Measurements from ENCODE around the gene MEIOB. TPM values are rescaled to one million over a fixed set of nuclear protein-coding genes. Genes with fewer than 3 reads are reported as not detected.
"Not testable (repeated sequence)": the region's sequence is repeated elsewhere in the genome, so short reads cannot be mapped to it uniquely, and the experiment has no call there.

Gene MEIOB
- total RNA-seq, 1 donor from 2014 or later, result not detected

GRCh38 chr16:1809281-1809801, 62.6 kb downstream of the MEIOB start:
- no peak for DNase-seq

DNA sequence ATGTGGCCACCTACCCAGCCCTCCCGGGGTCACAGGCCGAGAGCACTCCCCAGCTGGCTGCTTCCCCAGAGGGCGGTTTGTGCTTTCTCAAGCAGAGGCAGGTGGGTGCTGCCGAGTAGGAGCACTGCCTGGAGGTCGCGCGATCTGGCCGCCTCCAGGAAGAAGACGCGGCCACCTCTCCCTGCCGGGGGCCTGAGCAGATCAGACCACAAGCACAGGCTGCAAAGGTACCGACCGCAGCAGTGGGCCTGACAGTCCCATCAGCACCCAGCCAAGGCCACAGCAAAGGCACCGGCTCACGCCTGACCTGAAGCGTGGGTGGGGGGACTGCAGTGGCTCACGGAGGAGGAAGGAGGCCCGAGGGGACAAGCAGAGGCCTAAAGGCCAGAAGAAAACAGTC, 63.3 kb downstream of the MEIOB start:
- DNase-seq, result no peak

- no peak for DNase-seq
These were observed 64.3 kb downstream of the MEIOB start for GRCh38 chr16:1807626-1808025.

DNA sequence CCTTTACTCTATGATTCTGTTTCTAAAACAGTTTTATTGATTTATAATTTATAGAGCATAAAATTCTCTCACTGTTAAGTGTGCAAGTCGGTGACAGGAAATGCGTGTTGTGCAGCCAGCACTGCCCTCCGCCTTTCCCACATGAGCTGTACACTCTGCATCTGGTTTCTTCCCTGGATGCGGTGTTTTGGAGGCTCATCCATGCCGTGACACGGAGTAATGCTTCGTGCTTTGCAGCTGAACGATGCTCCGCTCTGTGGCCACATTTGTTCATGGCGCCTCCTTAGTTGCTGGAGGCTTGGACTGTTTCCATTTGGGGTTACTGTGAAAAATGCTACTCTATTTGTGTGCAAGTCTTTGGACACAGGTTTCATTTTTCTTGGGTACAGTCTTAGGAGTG, 71.3 kb downstream of the MEIOB start:
- DNase-seq, result no peak

DNA sequence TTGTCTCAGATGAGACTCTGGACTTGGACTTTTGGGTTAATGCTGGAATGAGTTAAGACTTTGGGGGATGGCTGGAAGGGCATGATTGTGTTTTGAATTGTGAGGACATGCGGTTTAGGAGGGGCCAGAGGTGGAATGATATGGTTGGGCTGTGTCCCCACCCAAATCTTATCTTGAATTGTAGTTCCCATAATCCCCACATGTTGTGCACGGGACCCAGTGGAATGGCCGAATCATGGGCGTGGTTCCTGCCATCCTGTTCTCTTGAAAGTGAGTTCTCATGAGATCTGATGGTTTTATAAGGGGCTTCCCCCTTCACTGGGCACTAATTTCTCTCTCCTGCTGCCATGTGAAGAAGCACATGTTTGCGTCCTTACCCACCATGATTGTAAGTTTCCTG, 72.7 kb downstream of the MEIOB start:
- not testable (repeated sequence) for DNase-seq

- DNase-seq, result no peak
These were observed 76.9 kb downstream of the MEIOB start for GRCh38 chr16:1794908-1795666.

DNA sequence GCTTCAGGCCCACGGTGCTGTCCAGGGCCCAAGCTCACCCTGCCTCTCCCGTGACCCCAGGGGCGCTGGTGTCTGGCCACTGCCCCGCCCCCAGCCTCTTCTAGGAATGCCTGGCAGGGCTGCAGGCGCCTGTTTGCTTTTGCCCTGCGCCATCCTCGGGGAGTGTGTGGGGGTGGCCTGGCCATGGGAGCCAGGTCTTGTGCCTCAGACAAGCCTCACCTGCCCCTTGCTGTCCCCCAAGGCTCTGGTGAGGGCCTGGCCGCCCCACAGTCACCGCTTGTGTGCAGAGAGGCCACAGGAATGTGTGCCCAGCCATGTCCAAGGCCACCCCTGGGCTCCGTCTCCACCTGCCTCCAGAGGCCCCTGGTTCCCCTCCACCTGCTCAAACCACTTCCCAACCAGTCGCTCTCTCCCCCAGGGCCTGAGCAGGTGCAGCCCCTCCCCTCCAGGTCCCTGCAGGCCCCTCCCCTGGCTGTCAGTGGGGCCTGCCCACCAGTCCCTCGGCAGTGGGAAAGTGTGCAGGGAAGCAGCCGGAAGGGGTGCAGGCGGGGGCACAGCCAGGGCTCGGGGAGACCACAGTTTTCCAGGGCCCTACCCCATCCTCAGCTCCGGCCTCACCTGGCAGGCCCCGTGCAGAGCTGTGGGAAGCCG, 77.6 kb downstream of the MEIOB start:
- no peak for DNase-seq

GRCh38 chr16:1793578-1794220, 78.3 kb downstream of the MEIOB start, which contains the start of gene IGFALS:
IGFALS (minus strand) TSS chr16:1793705; CDS start chr16:1793652, 53 bp downstream.
- no peak for DNase-seq

DNA sequence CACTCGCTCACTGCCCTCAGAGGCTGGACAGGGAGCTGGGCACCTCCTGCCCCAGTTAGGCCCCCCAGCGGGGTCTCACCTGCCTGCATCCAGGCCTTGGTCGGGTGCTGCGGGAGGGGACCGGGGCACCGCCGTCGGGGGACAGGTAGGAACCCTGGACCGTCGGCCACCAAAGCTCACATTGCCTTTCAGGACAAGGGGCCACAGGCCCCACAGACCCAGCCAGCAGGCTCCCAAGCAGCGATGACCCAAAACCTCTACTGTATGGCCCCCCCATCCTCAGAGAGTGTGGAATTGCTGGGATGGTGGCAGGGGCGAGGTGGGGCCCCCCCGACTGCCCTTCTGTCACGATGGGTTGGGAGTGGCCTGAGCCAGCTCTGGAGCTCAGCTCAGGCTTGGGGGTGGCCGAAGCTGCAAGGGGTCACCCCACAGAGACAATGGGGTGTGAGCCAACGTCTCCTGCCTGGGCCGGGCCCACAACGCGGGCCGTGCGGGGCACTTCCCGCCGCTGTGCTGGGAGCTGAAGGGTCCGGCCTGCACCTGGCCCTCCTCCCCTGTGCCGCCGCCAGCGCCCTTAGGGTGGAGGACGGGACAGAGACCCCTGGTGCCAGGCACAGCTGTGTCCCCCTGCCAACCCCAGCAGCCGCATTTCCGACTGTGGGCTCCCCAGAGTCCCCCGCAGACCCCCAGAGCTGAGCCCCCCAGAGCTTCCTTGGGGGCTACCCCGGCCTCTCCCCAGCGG, 79.0 kb downstream of the MEIOB start:
- DNase-seq, result no peak

- no peak for DNase-seq
These were observed 79.8 kb downstream of the MEIOB start for GRCh38 chr16:1791943-1792812.

DNA sequence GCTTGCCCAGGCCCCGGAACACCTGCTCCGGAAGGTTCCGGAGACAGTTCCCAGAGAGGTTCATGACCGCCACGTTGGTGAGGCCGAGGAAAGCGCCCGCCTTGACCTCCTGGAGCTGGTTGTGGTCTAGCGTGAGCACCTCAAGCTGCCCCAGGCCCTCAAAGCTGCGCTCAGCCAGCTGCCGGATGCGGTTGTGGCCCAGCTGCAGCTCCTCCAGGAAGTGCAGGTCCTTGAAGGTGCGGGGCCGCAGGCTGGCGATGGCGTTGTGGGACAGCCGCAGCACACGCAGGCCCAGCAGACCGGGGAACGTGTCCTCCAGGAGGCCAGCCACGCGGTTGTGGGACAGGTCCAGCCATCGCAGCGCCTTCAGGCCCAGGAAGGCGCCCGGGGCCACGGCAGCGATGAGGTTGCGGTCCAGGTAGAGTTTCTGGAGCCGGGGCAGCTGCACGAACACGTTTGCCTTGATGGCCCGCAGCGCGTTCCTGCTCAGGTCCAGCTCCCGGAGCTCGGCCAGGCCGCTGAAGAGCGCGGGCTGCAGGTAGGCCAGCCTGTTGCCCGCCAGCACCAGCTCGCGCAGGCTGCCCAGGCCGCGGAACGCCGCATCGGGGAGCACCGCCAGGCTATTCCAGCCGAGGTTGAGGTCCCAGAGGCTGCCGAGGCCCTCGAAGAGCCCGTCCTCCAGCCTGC, 80.6 kb downstream of the MEIOB start:
- no peak for DNase-seq

GRCh38 chr16:1790611-1791255, 81.2 kb downstream of the MEIOB start:
- DNase-seq, result no peak

GRCh38 chr16:1790261-1790610, 81.7 kb downstream of the MEIOB start:
- no peak for DNase-seq

DNA sequence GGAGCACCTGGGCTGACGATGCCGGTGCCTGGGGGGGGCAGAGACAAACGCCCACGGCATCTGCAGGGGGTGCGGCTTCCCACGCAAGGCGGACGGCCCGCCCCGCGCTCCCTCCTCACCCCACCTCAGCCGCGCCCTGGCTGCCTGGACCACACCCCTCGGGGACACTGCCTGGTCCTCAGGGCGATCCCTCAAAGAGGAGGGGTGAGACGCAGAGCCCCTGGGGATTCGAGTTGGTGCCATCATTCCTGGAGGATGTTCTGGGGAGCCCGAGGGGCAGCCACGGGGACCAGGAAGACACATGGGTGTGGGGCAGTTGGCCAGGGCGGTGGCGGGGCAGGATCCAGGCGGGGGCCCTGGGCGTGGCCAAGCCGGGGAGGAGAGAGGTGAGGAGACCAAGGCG, 82.3 kb downstream of the MEIOB start:
- DNase-seq, result no peak

GRCh38 chr16:1788708-1789100, 83.3 kb downstream of the MEIOB start:
- no peak for DNase-seq

DNA sequence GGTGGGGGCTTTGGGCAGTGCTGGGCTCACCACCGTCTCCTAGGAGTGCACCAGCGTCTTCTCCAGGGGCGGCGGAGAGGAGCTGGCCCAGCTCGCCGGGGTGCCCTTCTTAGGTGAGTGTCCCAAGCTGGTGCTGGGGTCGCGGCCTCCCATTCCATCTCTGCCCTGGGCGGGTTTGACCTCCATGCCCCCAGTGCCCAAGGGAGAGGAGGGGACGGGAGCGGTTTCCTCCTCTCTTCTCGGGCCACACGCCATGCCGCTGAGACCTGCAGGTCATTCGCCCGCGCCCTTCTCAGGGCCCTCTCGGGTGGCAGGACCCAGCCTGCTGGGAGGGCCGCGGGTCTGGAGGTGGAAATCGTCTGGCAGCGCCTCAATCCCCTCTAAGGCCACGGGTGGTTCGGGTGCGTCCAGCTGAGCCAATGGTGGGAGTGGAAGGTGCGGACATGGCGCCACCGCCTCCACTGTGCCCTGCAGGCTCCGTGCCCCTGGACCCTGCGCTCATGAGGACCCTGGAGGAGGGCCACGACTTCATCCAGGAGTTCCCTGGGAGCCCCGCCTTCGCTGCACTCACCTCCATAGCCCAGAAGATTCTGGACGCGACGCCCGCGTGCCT, 83.8 kb downstream of the MEIOB start:
- DNase-seq, result no peak

DNA sequence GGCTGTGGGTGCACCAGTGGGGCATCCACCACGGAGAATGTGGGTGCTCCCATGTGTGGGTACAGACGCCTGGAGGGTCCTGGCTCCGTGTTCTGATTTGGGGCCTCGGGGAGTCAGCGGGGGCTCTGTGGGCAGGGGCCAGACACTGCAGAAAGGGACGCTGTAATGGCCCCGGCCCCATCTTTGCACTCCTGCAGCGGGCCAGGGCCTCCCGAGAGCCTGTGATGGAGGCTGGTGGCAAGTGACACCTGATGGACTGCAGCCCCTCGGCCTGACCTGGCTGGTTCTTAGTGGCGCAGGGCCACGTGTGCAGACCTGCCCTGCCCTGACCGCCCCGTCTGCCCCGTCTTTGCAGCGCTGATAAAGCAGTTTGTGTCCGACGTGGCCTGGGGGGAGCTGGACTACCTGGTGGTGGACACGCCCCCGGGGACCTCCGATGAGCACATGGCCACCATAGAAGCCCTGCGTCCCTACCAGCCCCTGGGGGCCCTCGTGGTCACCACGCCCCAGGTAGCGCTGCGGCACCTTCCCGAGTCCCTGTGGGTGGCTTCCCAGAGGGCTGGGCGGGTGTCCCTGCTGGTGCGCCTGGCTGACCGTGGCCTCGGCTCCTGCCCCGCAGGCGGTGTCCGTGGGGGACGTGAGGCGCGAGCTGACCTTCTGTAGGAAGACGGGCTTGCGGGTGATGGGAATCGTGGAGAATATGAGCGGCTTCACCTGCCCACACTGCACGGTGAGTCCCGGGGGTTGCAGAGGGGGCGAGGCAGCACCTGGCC, 84.5 kb downstream of the MEIOB start:
- no peak for DNase-seq

- DNase-seq, result no peak
These were observed 85.0 kb downstream of the MEIOB start for GRCh38 chr16:1787056-1787321.

DNA sequence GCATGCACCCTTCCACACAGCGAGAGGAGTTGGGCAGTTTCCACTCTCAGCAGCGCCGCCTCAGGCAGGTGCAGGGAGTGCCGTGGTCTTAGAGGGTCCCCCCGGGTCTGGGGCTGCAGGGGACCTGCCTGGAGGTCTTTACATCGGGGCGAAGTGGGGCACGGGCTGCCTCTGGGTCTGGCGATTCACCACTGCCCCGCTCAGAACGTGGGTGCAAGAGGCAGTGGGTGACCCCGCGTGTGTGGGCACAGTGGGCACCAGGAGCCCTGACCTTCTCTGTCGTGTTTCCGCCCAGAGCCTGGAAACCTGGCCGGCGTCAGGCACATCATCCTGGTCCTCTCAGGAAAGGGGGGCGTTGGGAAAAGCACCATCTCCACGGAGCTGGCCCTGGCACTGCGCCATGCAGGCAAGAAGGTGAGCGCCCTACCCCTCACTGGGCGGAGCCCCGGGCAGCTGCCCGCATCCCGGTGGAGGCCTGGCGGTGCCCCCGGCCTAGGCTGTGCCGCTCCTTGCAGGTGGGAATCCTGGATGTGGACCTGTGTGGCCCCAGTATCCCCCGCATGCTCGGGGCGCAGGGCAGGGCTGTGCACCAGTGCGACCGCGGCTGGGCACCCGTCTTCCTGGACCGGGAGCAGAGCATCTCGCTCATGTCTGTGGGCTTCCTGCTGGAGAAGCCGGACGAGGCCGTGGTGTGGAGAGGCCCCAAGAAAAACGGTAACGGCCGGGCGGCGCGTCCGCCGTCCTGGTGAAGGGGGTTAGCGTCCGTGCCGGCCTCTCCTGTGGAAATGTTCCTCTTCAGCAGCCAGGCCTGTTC, 85.5 kb downstream of the MEIOB start:
- DNase-seq, result no peak

All from occipital lobe (tissue), 2 donors.